ENCODE measurements around the gene IRAK1BP1.
"Not testable (repeated sequence)": the region's sequence is repeated elsewhere in the genome, so short reads cannot be mapped to it uniquely, and the experiment has no call there.

IRAK1BP1 gene

GRCh38 chr6:78896227-78896626, 28.9 kb downstream of the IRAK1BP1 start:
- no peak for DNase-seq

GRCh38 chr6:78908621-78909020, 41.3 kb downstream of the IRAK1BP1 start:
- no peak for DNase-seq

- DNase-seq, result no peak
Measured at GRCh38 chr6:78909391-78909790, 42.0 kb downstream of the IRAK1BP1 start.

GRCh38 chr6:78910010-78910409, 42.7 kb downstream of the IRAK1BP1 start:
- no peak for DNase-seq

- peak; percentile 42 to 54 for DNase-seq
Measured at GRCh38 chr6:78910591-78911171, 43.3 kb downstream of the IRAK1BP1 start.

GRCh38 chr6:78911218-78911940, 44.0 kb downstream of the IRAK1BP1 start:
- DNase-seq, result no peak

- DNase-seq, result no peak
Measured at GRCh38 chr6:78916411-78916810, 49.1 kb downstream of the IRAK1BP1 start.

- DNase-seq, result no peak
Measured at GRCh38 chr6:78917788-78918187, 50.4 kb downstream of the IRAK1BP1 start.

GRCh38 chr6:78921168-78921567, 53.8 kb downstream of the IRAK1BP1 start:
- not testable (repeated sequence) for DNase-seq

GRCh38 chr6:78925317-78925716, 58.0 kb downstream of the IRAK1BP1 start:
- DNase-seq, result no peak

GRCh38 chr6:78935553-78935952, 68.2 kb downstream of the IRAK1BP1 start:
- DNase-seq, result no peak

GRCh38 chr6:78936515-78936914, 69.2 kb downstream of the IRAK1BP1 start:
- DNase-seq, result no peak

GRCh38 chr6:78942446-78942845, 75.1 kb downstream of the IRAK1BP1 start:
- no peak for DNase-seq

- no peak for DNase-seq
Measured at GRCh38 chr6:78947529-78947928, 80.2 kb downstream of the IRAK1BP1 start.

- DNase-seq, result no peak
Measured at GRCh38 chr6:78947962-78948361, 80.6 kb downstream of the IRAK1BP1 start.

- no peak for DNase-seq
Measured at GRCh38 chr6:78948785-78949184, 81.4 kb downstream of the IRAK1BP1 start.

GRCh38 chr6:78952362-78952761, 85.0 kb downstream of the IRAK1BP1 start:
- DNase-seq, result no peak

Data from activated T-cell treated with anti-CD3 and anti-CD28 coated beads, Interleukin-2, amount 50 U/mL, for 48 hours (primary cell).